HG03558 (cell line): ENCODE measurements around the gene APOH.

Source experiments
- ATAC-seq: cut with Tn5 transposase; IDR thresholded peaks from one replicate; pipeline ENCODE4 v1.9.1; 2021; ENCODE audit warnings: moderate number of reproducible peaks; ENCODE audit not compliant: unreplicated experiment; ENCODE audit errors: extremely low read depth

The APOH gene

GRCh38 chr17:66203274-66204015 is 25.8 kb downstream of the APOH start:
- no peak for ATAC-seq

GRCh38 chr17:66200685-66201092 is 28.5 kb downstream of the APOH start:
- ATAC-seq: no peak

GRCh38 chr17:66198242-66198641 is 31.0 kb downstream of the APOH start:
- ATAC-seq: no peak

- ATAC-seq: no peak
Observed at GRCh38 chr17:66192378-66192687, 36.9 kb downstream of the APOH start.

GRCh38 chr17:66191593-66192377 is 37.4 kb downstream of the APOH start, which contains the start of gene CEP112:
CEP112 (minus strand) TSS chr17:66192133.
- no peak for ATAC-seq

GRCh38 chr17:66190738-66191592 is 38.2 kb downstream of the APOH start:
- no peak for ATAC-seq

GRCh38 chr17:66187718-66188117 is 41.5 kb downstream of the APOH start:
- ATAC-seq: no peak

- ATAC-seq: no peak
Observed at GRCh38 chr17:66185862-66186261, 43.4 kb downstream of the APOH start.

GRCh38 chr17:66184392-66184791 is 44.8 kb downstream of the APOH start:
- no peak for ATAC-seq

GRCh38 chr17:66183529-66183928 is 45.7 kb downstream of the APOH start:
- no peak for ATAC-seq

- no peak for ATAC-seq
Observed at GRCh38 chr17:66178642-66179041, 50.6 kb downstream of the APOH start.

GRCh38 chr17:66177048-66177447 is 52.2 kb downstream of the APOH start:
- no peak for ATAC-seq

GRCh38 chr17:66175892-66176291 is 53.3 kb downstream of the APOH start:
- ATAC-seq: no peak

- ATAC-seq: no peak
Observed at GRCh38 chr17:66172691-66173223, 56.5 kb downstream of the APOH start.

GRCh38 chr17:66172144-66172543 is 57.1 kb downstream of the APOH start:
- ATAC-seq: no peak

- no peak for ATAC-seq
Observed at GRCh38 chr17:66171692-66172091, 57.5 kb downstream of the APOH start.

GRCh38 chr17:66171172-66171571 is 58.0 kb downstream of the APOH start:
- ATAC-seq: no peak

GRCh38 chr17:66169839-66170238 is 59.4 kb downstream of the APOH start:
- no peak for ATAC-seq

- no peak for ATAC-seq
Observed at GRCh38 chr17:66167189-66167815, 61.9 kb downstream of the APOH start.

GRCh38 chr17:66165537-66166123 is 63.6 kb downstream of the APOH start:
- no peak for ATAC-seq
